ENCODE results near the gene DENND1A.

Gene DENND1A

GRCh38 chr9:123643518-123643917 lies 286.4 kb downstream of the DENND1A start:
- TF ChIP-seq POLR2AphosphoS5 (IDR thresholded peaks at IDR 0.05; ENCODE audit: low read depth, low read length) (no peak), REST (IDR thresholded peaks at IDR 0.05; ENCODE audit: insufficient read depth in 1 of 2, low read depth in 2 of 2, low read length in 2 of 2) (no peak), SIN3A (IDR thresholded peaks at IDR 0.05; ENCODE audit: borderline replicate concordance, insufficient read depth, low read length) (no peak), FOXP2 (optimal IDR thresholded peaks at IDR 0.05; ENCODE audit: borderline replicate concordance, extremely low read depth, extremely low read length, insufficient read depth) (no peak), TAF1 (IDR thresholded peaks at IDR 0.05; ENCODE audit: borderline replicate concordance, insufficient read depth, low read length) (no peak)

GRCh38 chr9:123642291-123643278 lies 287.3 kb downstream of the DENND1A start:
- no peak for TF ChIP-seq FOXP2 (optimal IDR thresholded peaks at IDR 0.05; ENCODE audit: borderline replicate concordance, extremely low read depth, extremely low read length, insufficient read depth)
- TF ChIP-seq POLR2AphosphoS5 (IDR thresholded peaks at IDR 0.05; ENCODE audit: low read depth, low read length), result no peak
- TF ChIP-seq SIN3A (IDR thresholded peaks at IDR 0.05; ENCODE audit: borderline replicate concordance, insufficient read depth, low read length), result no peak
- TF ChIP-seq TAF1 (IDR thresholded peaks at IDR 0.05; ENCODE audit: borderline replicate concordance, insufficient read depth, low read length), result no peak
- no peak for TF ChIP-seq REST (IDR thresholded peaks at IDR 0.05; ENCODE audit: insufficient read depth in 1 of 2, low read depth in 2 of 2, low read length in 2 of 2)

- no peak for TF ChIP-seq SIN3A (IDR thresholded peaks at IDR 0.05; ENCODE audit: borderline replicate concordance, insufficient read depth, low read length)
- TF ChIP-seq TAF1 (IDR thresholded peaks at IDR 0.05; ENCODE audit: borderline replicate concordance, insufficient read depth, low read length), result no peak
- TF ChIP-seq FOXP2 (optimal IDR thresholded peaks at IDR 0.05; ENCODE audit: borderline replicate concordance, extremely low read depth, extremely low read length, insufficient read depth), result no peak
- no peak for TF ChIP-seq POLR2AphosphoS5 (IDR thresholded peaks at IDR 0.05; ENCODE audit: low read depth, low read length)
- no peak for TF ChIP-seq REST (IDR thresholded peaks at IDR 0.05; ENCODE audit: insufficient read depth in 1 of 2, low read depth in 2 of 2, low read length in 2 of 2)
Observed at GRCh38 chr9:123640792-123641222, 289.1 kb downstream of the DENND1A start.

GRCh38 chr9:123639743-123640142 lies 290.2 kb downstream of the DENND1A start:
- no peak for TF ChIP-seq TAF1 (IDR thresholded peaks at IDR 0.05; ENCODE audit: borderline replicate concordance, insufficient read depth, low read length)
- TF ChIP-seq FOXP2 (optimal IDR thresholded peaks at IDR 0.05; ENCODE audit: borderline replicate concordance, extremely low read depth, extremely low read length, insufficient read depth), result no peak
- TF ChIP-seq SIN3A (IDR thresholded peaks at IDR 0.05; ENCODE audit: borderline replicate concordance, insufficient read depth, low read length), result no peak
- TF ChIP-seq REST (IDR thresholded peaks at IDR 0.05; ENCODE audit: insufficient read depth in 1 of 2, low read depth in 2 of 2, low read length in 2 of 2), result no peak
- TF ChIP-seq POLR2AphosphoS5 (IDR thresholded peaks at IDR 0.05; ENCODE audit: low read depth, low read length), result no peak

All from PFSK-1 (cell line).